ENCODE measurements around the gene RASL10B. TPM values are rescaled to one million over a fixed set of nuclear protein-coding genes. Genes with fewer than 3 reads are reported as not detected.

Gene RASL10B
- polyA plus RNA-seq, 1 donor from 2014 or later, result 10.7 TPM

- Histone ChIP-seq H3K9me2 (ENCODE audit: insufficient read depth, low read length) (no peaks in the 10 kb centered on the region), H4K20me1 (ENCODE audit: insufficient read depth) (no peaks in the 10 kb centered on the region), H3K27me3 (ENCODE audit: insufficient read depth, low read depth, low read length) (no peaks in the 10 kb centered on the region), H3K9me3 (ENCODE audit: low read length) (no peaks in the 10 kb centered on the region), H3K27ac (ENCODE audit: low read length) (no peak overlapping the region), H3K4me2 (ENCODE audit: low read length) (no peak overlapping the region), H3F3A (ENCODE audit: insufficient read depth, low read length, poor library complexity, severe bottlenecking) (no peaks in the 10 kb centered on the region), H3K36me3 (ENCODE audit: insufficient read depth, low read length) (no peaks in the 10 kb centered on the region), H3K9ac (ENCODE audit: low read length) (no peak overlapping the region), H3K4me3 (ENCODE audit: low read length) (no peak overlapping the region), H2AFZ (ENCODE audit: low read depth, low read length) (no peak overlapping the region), H3K79me2 (replicated peaks; ENCODE audit: insufficient read depth, low read length) (no peaks in the 10 kb centered on the region)
- TF ChIP-seq EP300 (conservative IDR thresholded peaks at IDR 0.05; ENCODE audit: poor library complexity, severe bottlenecking), result no peak
- TF ChIP-seq EZH2 (IDR thresholded peaks at IDR 0.05; ENCODE audit: borderline replicate concordance, insufficient read depth, low read length, poor library complexity, severe bottlenecking), result no peak
- no peak for TF ChIP-seq SMC3 (conservative IDR thresholded peaks at IDR 0.05; ENCODE audit: poor library complexity)
- no peak for TF ChIP-seq CTCF (IDR thresholded peaks at IDR 0.05; ENCODE audit: poor library complexity, severe bottlenecking)
- TF ChIP-seq TAF1 (IDR thresholded peaks at IDR 0.05; ENCODE audit: low read depth), result no peak
Observed at GRCh38 chr17:35705705-35706104, 25.7 kb upstream of the RASL10B start.

- Histone ChIP-seq H3K9me2 (ENCODE audit: insufficient read depth, low read length) (no peaks in the 10 kb centered on the region), H3F3A (ENCODE audit: insufficient read depth, low read length, poor library complexity, severe bottlenecking) (no peaks in the 10 kb centered on the region), H3K27ac (ENCODE audit: low read length) (no peak overlapping the region), H3K4me3 (ENCODE audit: low read length) (no peak overlapping the region), H3K9me3 (ENCODE audit: low read length) (no peaks in the 10 kb centered on the region), H3K36me3 (ENCODE audit: insufficient read depth, low read length) (no peaks in the 10 kb centered on the region), H3K79me2 (replicated peaks; ENCODE audit: insufficient read depth, low read length) (no peaks in the 10 kb centered on the region), H4K20me1 (ENCODE audit: insufficient read depth) (no peaks in the 10 kb centered on the region), H3K27me3 (ENCODE audit: insufficient read depth, low read depth, low read length) (no peaks in the 10 kb centered on the region), H3K9ac (ENCODE audit: low read length) (no peak overlapping the region), H2AFZ (ENCODE audit: low read depth, low read length) (no peak overlapping the region), H3K4me2 (ENCODE audit: low read length) (no peak overlapping the region)
- TF ChIP-seq RAD21 (conservative IDR thresholded peaks at IDR 0.05) (no peak), MXI1 (conservative IDR thresholded peaks at IDR 0.05; ENCODE audit: poor library complexity, severe bottlenecking) (no peak), EP300 (conservative IDR thresholded peaks at IDR 0.05; ENCODE audit: poor library complexity, severe bottlenecking) (no peak), CTCF (IDR thresholded peaks at IDR 0.05; ENCODE audit: poor library complexity, severe bottlenecking) (no peak), SMC3 (conservative IDR thresholded peaks at IDR 0.05; ENCODE audit: poor library complexity) (no peak), TAF1 (IDR thresholded peaks at IDR 0.05; ENCODE audit: low read depth) (no peak), EZH2 (IDR thresholded peaks at IDR 0.05; ENCODE audit: borderline replicate concordance, insufficient read depth, low read length, poor library complexity, severe bottlenecking) (no peak), POLR2AphosphoS5 (IDR thresholded peaks at IDR 0.05) (no peak)
- TF ChIP-seq, protein P1, sequence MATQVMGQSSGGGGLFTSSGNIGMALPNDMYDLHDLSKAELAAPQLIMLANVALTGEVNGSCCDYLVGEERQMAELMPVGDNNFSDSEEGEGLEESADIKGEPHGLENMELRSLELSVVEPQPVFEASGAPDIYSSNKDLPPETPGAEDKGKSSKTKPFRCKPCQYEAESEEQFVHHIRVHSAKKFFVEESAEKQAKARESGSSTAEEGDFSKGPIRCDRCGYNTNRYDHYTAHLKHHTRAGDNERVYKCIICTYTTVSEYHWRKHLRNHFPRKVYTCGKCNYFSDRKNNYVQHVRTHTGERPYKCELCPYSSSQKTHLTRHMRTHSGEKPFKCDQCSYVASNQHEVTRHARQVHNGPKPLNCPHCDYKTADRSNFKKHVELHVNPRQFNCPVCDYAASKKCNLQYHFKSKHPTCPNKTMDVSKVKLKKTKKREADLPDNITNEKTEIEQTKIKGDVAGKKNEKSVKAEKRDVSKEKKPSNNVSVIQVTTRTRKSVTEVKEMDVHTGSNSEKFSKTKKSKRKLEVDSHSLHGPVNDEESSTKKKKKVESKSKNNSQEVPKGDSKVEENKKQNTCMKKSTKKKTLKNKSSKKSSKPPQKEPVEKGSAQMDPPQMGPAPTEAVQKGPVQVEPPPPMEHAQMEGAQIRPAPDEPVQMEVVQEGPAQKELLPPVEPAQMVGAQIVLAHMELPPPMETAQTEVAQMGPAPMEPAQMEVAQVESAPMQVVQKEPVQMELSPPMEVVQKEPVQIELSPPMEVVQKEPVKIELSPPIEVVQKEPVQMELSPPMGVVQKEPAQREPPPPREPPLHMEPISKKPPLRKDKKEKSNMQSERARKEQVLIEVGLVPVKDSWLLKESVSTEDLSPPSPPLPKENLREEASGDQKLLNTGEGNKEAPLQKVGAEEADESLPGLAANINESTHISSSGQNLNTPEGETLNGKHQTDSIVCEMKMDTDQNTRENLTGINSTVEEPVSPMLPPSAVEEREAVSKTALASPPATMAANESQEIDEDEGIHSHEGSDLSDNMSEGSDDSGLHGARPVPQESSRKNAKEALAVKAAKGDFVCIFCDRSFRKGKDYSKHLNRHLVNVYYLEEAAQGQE (IDR thresholded peaks at IDR 0.05; ENCODE audit: borderline replicate concordance), result no peak
Observed at GRCh38 chr17:35708149-35708548, 23.3 kb upstream of the RASL10B start.

Measured in neural cell (in vitro differentiated cells).